IPS DF 4.7 (cell line): ENCODE results near the gene BRICD5.

Experiments
- DNase-seq: peaks from one replicate; pipeline ENCODE4 v3.0.0-alpha.2; 2013; ENCODE audit warnings: low spot score; ENCODE audit errors: extremely low read depth

BRICD5 gene

DNA sequence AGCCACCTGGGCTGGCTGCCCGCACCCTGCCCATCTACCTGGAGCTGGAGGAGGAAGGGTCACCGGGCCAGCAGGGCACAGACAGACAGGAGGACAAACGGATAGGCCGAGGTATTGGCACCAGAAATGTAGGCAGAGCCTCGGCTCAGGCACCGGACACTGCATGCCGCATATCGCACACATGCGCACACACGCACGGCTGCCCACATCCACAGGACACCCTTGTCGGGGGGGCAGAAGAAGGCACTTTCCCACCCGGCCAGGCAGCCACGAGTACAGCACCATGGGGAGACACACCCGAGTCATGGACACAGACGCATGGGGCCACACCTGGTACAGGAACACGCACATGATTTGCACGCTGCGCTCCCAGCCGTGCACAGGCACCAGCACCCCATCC, 28.7 kb downstream of the BRICD5 start:
- DNase-seq = no peak

DNA sequence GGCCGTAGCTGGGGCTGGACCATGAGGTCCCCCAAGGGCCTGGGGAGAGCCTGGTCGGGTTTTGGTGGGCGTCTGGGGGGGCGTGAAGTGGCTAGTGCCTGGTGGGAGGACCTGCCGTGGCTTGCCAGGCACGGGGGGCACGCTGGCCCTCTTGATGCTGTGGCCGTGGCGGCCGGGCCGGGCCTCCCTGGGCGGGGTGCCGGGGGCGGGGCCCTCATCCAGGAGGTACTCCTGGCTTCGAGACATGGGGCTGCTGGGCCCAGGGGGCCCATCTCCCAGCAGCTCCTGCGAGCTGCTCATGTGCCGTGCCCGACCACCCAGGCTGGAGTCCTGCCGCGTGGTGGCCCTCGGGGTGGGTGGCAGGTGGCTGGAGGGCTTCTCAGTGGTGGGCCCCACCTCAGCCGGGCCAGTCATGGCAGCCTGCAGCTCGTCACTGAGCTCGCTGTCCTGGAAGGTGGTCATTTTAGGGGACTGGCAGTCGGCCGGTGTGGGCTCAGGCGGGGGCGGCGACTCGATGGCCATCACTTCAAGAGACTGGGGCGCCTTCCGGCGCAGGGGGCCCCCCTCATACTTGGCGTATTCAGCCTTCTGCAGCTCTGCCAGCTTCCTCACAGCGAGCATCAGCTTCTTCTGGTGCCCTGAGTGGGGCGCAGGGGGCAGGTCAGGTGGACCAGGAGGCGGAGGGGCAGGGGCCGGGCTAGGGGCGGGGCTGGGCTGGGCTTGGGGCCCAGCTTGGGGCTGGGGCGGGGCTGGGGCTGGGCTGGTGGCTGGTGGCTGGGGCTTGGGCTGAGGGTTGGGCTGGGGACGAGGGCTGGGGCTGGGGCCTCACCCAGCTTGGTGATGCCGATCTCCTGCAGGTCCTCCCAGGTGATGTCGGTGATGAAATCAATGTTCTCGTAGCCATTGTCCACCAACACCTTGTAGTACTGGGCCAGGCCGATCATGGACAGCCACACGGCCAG, 29.4 kb downstream of the BRICD5 start:
- no peak for DNase-seq

DNA sequence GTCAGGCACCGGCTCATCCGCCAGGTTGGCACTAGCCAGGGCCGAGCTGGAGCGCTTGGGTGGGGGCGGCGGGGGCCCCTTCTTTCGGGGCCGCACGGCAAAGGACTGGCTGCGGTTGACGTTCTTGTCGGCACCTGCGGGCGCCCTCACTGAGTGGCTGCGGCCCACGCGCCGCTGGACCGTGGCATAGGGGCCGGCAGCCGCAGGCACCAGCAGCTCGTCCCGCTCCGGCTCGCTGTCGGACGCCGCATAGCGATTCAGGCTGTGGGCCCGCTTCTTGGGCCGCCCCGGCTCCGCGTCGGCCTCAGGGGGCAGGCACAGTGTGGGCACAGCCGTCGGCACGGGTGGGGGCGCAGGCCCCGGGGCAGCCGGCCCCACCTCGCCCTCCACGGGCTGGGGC, 30.2 kb downstream of the BRICD5 start:
- DNase-seq = no peak

DNA sequence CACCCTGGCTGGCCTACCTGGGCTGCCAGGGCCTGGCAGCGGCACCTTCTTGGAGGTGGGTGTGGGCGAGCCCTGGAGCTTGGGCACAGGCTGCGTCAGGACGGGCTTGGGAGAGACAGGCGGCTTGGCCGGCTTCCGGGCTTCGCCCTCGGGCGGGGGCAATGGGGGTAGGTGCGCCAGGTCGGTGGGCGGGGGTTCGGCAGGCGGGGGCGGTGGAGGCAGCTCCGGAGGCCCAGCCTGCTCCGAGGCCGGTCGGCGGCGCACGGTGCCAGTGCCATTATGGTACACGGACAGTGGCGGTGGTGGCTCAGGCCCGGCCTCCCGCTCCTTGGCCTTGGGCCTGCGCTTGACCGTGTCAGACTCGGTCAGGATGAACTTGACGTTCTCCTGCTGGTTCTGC, 31.1 kb downstream of the BRICD5 start:
- no peak for DNase-seq

DNA sequence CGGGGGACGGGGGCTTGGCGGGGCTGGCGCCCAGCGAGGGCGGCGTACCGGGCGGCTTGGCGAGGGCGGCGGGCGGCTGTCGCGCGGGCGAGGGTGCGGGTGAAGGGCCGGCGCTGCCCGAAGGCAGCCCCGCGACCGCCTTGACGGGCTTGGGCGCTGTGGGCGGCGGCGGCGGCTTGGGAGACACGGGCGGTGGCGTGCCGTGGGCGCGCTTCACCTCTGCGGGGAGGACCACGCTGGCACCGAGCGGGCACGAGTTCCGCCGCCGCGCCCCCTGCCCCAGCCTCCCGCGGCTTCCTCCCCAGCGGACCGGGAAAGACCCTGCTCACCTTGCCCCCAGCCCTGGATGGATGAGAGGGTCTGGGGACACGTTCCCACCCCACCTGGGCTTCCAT, 31.6 kb downstream of the BRICD5 start:
- DNase-seq = no peak

DNA sequence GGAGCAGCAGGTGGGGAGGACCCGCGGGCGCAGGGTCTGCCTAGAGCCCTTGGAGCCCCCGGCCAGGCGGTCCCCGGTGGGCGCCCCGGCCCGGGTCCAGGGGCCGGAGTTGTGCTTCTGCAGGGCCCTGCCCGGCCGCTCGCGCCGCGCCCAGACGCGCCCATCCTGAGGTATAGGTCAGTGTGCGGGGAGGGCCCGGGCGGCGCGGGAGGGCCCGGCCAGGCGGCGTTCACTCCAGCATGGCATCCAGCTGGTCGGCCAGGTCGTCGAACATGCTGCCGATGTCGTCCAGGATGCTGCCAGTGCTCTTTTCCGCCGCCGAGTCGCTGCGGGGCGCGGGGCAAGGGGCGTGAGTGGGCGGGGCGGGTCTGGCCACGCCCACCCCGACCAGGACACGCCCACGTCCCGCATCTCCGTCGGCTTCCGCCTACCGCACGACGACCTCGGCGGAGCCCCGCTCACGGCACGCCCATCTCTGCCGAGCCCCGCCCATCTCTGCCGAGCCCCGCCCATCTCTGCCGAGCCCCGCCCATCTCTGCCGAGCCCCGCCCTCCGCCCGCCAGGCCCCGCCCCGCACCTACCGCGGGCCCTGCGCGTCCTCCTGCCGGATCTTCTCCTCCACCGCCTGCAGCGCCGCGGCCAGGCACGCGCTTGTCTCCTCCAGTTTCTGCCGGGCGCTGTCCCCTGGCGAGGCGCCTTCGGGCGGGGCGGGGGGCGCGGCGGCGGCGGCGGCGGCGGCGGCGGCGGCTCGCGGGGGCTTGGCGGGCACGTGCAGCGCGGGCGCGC, 32.1 kb downstream of the BRICD5 start:
- no peak for DNase-seq

DNA sequence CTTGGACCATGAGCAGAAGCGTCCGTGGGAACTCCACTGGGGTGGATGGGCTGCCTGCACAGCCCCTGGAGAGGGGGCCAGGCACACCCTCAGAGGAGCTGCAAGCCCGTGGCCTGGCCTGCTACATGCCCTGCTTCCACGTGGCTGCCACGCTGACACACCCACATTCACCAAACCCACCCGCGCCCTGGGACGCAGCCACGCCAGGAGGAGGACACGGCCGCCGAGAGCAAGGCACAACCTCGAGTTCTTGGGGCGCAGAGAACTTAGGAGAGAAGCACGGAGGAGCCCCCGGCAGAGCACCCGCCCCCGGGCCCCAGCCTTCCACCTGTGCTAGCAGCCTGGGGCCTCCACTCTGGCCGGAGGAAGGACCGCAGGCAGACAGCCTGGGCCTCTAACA, 33.1 kb downstream of the BRICD5 start:
- no peak for DNase-seq

DNA sequence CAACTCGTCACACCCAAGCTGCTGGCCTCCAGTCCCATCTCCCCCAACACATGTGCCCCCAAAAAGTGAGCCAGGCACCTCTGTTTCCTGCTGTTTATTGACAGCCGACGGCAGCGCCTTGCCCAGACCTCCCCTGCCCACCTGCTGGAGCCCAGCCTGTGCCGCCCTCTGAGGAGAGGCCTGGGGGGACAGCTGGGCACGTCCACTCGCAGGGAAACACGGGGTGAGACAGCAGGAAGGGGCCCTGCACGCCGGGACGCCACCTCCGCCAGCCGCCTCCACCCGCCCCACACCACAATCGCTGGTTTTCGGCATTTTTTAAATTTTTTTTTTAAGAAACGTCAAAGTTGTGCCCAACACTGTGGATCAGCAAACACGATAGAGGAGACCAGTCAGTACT, 33.6 kb downstream of the BRICD5 start:
- DNase-seq = no peak

DNA sequence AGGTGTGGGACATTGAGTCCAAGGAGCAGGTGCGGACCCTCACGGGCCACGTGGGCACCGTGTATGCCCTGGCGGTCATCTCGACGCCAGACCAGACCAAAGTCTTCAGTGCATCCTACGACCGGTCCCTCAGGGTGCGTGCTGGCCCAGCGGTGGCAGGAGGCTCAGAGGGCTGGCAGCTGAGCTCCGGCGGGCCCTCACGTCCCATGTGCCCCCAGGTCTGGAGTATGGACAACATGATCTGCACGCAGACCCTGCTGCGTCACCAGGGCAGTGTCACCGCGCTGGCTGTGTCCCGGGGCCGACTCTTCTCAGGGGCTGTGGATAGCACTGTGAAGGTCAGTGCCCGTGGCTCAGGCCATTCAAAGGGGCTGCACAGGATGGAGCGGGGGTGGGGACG, 34.6 kb downstream of the BRICD5 start:
- DNase-seq = no peak

DNA sequence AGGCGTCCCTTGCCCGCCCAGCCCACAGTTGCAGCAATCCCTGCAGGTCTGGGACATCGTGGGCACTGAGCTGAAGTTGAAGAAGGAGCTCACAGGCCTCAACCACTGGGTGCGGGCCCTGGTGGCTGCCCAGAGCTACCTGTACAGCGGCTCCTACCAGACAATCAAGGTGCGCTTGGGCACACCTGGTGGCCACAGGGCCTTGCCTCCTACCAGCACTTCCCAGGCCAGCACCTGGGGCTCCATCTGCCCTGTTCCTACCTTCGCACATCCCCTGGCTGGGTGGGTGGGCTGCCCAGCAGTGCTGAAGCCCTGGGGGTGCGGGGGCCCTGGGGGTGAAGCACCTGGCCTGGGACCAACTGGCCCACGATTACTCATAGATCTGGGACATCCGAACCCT, 35.2 kb downstream of the BRICD5 start:
- DNase-seq = no peak

DNA sequence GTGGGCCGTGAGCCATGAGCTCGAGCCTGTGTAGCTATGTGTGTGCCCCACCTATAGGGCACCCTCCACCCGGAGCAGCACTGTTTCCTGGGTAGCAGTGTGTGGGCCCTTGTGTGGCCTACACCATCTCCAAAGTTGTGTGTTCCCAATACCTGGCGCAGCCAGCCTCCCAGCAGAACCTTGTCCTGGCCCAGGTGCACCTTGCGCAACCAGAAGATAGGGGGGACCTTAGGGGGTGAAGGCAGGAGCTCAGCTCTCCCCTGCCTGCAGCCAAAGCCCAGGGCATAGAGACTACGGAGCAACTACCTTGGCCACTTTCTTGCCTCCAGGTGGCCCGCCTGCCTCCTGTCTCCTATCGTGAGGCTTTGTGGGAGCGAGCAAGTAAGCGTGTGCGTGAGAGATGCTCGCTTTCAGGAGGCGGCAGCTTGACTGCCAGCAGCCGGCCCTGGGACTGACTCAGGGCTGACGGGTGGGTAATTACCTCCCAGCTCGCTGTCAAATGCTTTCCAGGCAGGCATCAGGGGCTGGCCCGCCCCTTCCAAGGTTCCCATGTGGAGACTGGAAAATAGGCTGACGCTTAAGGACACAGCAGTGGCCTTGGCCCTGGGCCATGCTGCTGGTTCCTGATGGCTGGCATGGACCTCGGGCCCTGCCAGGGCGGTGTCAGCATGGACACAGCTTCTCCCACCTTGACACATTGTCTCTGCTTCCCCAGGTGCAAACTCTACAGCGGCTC, 36.1 kb downstream of the BRICD5 start:
- no peak for DNase-seq

DNA sequence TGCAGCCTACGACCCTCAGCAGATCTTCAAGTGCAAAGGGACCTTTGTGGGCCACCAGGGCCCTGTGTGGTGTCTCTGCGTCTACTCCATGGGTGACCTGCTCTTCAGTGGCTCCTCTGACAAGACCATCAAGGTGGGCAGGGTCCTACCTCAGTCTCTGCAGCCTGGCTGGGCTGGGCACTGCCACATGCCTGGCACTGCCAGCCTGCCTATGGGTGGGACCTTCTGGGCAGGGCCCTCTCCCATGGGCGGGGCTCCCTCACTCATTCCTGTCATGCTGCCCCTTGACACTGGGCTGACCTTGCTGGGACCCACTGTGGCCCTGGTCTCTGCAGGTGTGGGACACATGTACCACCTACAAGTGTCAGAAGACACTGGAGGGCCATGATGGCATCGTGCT, 36.7 kb downstream of the BRICD5 start:
- DNase-seq = no peak

DNA sequence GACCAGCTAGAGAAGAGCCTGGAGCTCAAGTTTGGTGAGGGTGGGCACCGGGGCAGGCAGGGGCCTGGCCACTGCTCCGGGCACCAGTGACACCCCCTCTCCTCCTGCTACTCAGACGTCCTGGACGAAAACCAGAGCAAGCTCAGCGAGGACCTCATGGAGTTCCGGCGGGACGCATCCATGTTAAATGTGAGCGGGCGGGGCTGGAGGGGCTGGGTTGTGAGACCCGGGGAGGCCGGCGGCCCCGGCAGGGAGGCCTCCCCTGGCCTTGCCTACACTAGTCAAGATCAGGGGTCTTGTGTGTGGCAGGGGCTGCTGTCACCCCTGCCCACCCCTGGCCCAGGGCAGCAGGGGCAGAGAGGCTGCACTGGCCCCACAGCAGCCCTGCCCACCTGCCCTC, 37.3 kb downstream of the BRICD5 start:
- DNase-seq = no peak

DNA sequence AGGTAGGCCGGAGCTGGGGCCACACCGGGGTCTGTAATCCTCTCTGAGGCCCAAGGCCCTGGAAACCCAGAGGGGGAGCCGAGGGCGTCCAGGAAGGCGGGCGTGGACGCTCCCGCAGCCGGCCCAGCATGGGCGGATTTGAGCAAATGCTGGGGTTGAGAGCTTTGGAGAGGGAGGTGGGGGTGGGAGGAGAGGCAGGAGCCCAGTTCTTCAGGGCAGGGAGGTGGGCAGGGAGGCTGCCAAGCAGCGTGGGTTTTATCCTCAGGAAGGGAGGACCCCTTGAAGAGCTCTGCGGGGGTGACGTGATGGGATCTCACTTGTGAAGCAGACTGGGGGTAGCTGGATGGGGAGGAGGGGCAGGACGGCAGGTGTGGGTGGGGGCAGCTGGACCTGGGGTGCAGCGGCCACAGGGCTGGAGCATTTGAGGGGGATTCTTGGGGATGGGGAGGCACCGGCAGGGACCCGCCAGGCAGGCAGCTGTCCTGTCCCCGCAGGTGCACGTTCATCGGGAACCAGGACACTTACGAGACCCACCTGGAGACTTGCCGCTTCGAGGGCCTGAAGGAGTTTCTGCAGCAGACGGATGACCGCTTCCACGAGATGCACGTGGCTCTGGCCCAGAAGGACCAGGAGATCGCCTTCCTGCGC, 37.9 kb downstream of the BRICD5 start:
- no peak for DNase-seq

DNA sequence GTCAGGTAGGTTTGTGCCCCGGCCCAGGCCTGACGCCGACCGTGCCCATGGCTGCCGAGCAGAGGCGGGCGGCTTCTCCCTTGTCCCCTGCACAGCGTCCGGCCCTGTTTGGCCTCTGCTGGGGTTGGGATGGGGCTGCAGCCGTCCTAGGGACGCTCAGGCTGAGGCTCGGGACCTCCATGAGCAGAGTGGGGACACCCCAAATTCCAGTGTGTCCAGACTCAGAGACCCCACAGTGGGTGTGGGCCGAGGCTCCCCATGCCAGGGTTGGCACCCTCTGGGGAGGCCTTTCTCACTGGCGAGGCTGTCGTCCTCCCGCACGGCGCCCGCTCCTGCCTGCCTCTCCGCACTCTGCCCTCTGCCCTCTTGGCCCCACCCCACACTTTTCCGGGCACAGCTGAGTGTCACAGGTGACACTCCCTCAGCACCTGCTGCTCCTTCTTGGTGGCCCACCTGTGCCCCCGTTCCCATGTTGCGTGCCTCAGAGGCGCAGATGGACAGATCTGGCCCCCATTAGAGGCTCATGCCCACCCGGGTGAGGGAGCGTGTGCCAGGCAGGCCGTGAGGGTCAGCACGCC, 39.0 kb downstream of the BRICD5 start:
- no peak for DNase-seq

DNA sequence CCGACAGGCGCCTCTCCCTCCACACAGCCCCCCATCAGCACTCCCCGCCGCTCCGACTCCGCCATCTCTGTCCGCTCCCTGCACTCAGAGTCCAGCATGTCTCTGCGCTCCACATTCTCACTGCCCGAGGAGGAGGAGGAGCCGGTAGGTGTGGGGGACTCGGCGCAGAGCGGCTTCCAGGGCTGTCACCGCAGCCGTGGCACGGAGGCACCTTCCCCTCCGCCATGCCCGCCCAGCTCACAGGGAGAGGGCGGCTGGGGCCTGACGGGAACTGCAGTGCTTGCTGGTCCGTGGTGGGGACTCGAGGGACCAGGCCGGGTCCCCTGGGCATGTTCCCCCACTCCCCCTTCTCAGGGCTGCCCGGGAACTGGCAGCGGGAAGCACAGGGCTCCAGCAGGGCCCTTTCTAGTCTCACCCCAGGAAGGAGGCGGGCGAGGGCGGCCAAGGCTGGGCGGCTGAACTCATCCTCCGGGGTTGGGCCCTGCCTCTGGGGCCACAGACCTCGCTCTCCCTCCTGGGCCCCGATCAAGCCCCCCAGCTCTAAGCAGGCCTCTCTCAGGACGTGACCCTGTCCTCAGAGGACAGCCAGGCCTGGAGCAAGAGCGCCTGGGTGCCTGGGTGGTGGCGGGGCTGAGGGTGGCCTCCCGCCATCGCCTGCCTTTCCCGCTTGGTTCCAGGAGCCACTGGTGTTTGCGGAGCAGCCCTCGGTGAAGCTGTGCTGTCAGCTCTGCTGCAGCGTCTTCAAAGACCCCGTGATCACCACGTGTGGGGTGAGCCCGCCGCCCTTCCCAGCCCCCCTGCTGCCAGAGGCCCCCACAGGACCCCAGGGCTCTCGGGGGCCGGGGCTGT, 39.9 kb downstream of the BRICD5 start:
- no peak for DNase-seq

DNA sequence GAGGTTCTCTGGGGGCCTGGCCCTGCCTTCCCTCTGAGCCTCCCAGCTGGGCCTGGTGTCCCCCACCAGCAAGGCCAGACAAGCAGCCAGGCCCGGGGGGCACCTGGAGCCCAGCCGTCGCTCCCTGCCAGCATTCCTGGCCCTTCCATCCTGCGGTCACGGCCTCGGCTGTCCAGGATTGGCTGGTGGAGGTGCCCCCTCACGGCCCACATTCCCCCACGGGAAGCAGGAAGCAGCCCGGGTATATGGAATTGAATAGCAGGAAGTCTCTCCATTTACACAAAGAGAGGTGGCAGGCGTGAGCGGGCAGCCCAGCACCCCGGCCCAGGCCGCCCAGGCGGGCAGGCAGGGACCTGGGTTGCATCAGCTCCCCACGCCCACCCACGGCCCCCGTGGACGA, 40.6 kb downstream of the BRICD5 start:
- DNase-seq = no peak

DNA sequence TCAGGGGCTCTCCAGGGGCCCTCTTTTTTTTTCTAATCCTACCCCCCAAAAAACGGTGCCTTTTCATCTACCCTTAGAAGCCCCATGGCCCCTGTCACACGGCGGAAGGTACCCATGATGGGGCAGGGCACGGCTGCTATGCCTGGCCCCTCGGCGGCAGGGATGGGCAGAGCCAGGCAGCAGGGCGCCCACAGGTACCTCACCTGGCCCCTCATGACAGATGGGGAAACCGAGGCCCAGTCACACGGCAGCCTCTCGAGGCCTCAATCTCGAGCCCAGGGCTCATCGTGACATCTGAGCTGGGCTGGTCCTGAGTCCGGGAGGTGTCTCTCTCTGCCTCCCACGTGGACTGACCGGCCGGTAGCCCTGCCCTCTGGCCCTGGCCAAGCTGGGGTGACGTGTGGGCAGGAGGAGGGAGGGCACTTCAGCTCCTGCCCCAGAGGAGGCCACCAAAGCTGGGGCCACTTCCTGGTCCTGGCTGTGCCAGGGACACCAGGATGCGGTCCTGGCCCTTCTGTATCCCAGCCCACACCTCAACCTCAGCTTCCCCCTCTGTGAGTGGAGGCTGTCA, 43.5 kb downstream of the BRICD5 start:
- DNase-seq = no peak

DNA sequence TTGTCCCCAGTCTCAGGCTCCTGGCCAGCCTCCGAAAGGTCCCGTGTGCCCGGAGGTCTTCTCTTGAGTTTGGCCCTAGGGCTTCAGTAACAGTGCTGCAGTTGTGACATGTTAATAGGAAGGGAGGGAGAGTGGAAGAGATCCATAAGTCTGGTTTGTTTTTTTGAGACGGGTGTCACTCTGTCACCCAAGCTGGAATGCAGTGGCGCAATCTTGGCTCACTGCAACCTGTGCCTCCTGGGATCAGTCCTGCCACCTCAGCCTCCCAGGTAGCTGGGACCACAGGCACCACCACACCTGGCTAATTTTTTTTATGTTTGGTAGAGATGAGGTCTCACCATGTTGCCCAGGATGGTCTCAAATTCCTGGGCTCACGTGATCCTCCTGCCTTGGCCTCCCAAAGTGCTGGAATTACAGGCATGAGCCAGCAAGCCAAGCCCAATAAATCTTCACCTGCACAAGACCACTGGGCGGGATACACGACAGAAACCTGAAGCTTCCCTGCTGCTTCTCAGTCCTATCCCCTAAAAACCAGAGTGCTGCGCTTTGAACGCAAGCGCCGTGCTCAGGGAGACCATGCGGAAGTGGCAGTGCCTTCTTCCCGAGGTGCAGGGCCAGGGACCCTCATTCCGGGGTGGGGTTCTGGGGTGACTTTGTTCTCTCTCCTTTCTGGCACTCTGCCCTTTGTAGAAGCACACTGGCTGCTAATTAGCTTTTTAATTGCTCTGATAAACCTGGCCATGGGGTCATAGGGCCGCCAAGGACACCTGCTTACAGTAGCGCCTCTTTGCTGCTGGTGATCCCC, 44.2 kb downstream of the BRICD5 start:
- DNase-seq = no peak
